Measurements from ENCODE around the gene CGNL1. TPM values are rescaled to one million over a fixed set of nuclear protein-coding genes. Genes with fewer than 3 reads are reported as not detected.

Gene CGNL1
- total RNA-seq, 2 donors from 2014 or later, result not detected

- Mint-ChIP-seq H3K27ac (no peak overlapping the region), H3K4me3 (no peak overlapping the region), H3K4me1 (peaks cover 15% of the 10 kb centered on the region), H3K27me3 (peaks cover 42% of the 10 kb centered on the region), H3K36me3 (ENCODE audit: low read depth) (peaks cover 2% of the 10 kb centered on the region)
- no peaks in the 10 kb centered on the region for H3K9me3 ChIP-seq (ENCODE audit: control insufficient read depth, low read length, poor library complexity, severe bottlenecking)
- ATAC-seq (no peak), DNase-seq (no peak)
Observed at GRCh38 chr15:57589281-57589680, 213.0 kb downstream of the CGNL1 start.

- no peak for ATAC-seq
- H3K4me3 Mint-ChIP-seq, result no peak overlapping the region
- no peak overlapping the region for H3K27ac Mint-ChIP-seq
- peaks cover 15% of the 10 kb centered on the region for H3K4me1 Mint-ChIP-seq
- peaks cover 42% of the 10 kb centered on the region for H3K27me3 Mint-ChIP-seq
- no peaks in the 10 kb centered on the region for H3K9me3 ChIP-seq (ENCODE audit: control insufficient read depth, low read length, poor library complexity, severe bottlenecking)
- DNase-seq, result no peak
- H3K36me3 Mint-ChIP-seq (ENCODE audit: low read depth), result peaks cover 2% of the 10 kb centered on the region
Observed at GRCh38 chr15:57589754-57590153, 213.4 kb downstream of the CGNL1 start.

DNA sequence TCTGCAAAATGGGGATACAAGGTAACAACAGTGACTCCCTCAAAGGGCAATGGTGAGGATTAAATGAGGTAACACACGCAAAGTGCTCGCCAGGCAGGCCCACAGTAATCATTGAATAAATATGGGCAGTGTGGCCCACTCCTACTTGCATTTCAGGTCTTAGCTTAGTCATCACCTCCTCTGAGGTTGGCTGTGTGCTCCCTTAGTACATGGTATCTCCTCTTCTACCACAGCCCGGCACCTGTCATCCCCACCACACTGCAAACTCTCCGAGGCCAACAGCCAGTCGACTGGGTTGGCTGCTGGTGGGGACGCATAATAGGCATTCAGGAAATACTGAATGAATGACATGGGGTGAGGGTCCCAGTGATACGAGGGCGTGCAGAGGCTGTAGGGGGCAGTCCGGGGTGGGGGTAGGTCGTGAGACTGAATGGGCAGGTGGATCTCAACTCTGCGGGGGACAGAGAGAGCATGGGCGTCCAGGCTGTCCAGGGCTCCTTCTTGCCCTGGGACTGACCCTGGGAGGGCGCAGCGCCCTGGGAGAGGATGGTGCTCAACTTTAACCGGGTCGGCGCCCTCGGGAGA, 215.0 kb downstream of the CGNL1 start:
- no peak for DNase-seq
- no peak for ATAC-seq
- Mint-ChIP-seq H3K36me3 (ENCODE audit: low read depth) (peaks cover 2% of the 10 kb centered on the region), H3K4me1 (peaks cover 15% of the 10 kb centered on the region), H3K27ac (no peak overlapping the region), H3K4me3 (peak overlapping the region; percentile 55), H3K27me3 (peaks cover 55% of the 10 kb centered on the region)
- H3K9me3 ChIP-seq (ENCODE audit: control insufficient read depth, low read length, poor library complexity, severe bottlenecking), result no peaks in the 10 kb centered on the region

- peak within 1 kb of the TSS; percentile 73 for H3K4me3 Mint-ChIP-seq
- H3K9me3 ChIP-seq (ENCODE audit: control insufficient read depth, low read length, poor library complexity, severe bottlenecking), result no peaks in the 10 kb centered on the region
- peaks cover 60% of the 10 kb centered on the region for H3K27me3 Mint-ChIP-seq
- H3K4me1 Mint-ChIP-seq, result peaks cover 17% of the 10 kb centered on the region
- DNase-seq (peak; percentile 12 to 17 (median 15)), ATAC-seq (peak; percentile 84)
- peaks cover 2% of the 10 kb centered on the region for H3K36me3 Mint-ChIP-seq (ENCODE audit: low read depth)
- H3K27ac Mint-ChIP-seq, result no peak within 1 kb of the TSS
Observed at GRCh38 chr15:57591822-57592367, 215.6 kb downstream of the CGNL1 start, which contains the start of gene MYZAP. Gene MYZAP, plus strand, starts transcription at chr15:57591904. Its CDS starts 131 bp downstream, at chr15:57592035.

DNA sequence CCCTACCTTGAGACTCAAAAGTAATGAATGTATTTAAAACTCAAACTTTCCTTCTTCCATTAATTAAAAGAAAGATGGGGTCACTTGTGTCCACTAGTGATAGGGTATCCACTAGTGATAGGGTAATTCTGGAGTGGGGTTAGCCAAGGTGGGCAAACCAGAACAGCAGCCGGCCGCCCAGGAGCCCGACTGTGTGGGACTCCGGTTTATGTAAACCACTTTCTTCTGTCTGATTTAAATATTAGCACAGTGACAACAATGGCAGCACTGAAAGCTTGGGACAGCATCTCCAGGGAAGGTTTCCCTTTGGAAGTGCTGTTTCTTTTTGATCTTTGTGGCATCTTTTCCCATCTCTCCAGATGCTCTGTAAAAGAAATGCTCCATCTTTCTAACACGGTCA, 216.1 kb downstream of the CGNL1 start:
- H3K9me3 ChIP-seq (ENCODE audit: control insufficient read depth, low read length, poor library complexity, severe bottlenecking), result no peaks in the 10 kb centered on the region
- H3K27ac Mint-ChIP-seq, result no peak overlapping the region
- peaks cover 2% of the 10 kb centered on the region for H3K36me3 Mint-ChIP-seq (ENCODE audit: low read depth)
- H3K4me1 Mint-ChIP-seq, result peaks cover 13% of the 10 kb centered on the region
- peak overlapping the region; percentile 73 for H3K4me3 Mint-ChIP-seq
- H3K27me3 Mint-ChIP-seq, result peaks cover 61% of the 10 kb centered on the region
- DNase-seq, result no peak
- ATAC-seq, result no peak

DNA sequence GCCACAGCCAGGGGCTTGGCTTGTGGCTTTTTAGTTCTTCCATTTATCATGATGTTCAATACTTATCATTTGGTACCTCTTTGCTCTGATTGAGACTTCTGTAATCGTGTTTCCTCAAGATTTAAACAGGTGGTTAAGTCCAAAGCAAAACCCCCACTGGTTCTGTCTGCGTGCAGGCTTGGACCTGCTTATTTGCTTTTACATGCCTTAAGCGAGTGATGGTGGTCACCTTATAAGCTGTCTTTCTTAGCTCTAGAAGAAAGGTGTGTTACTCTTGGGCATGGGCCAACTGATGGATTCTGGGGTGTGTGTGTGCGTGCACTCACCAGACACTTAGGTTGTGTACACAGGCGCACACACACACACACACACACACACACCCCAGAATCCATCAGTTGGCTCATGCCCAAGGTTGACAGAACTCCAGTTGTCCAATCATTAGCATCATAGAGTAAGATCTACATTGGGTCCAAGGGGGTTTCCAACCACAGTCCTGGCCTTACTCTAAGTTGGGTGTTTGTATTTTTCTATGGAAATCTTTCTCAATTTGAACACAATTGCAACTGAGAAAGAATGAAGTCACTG, 216.6 kb downstream of the CGNL1 start:
- DNase-seq, result no peak
- Mint-ChIP-seq H3K4me1 (peaks cover 9% of the 10 kb centered on the region), H3K27me3 (peaks cover 61% of the 10 kb centered on the region), H3K27ac (no peak overlapping the region), H3K4me3 (peak overlapping the region; percentile 73), H3K36me3 (ENCODE audit: low read depth) (peaks cover 2% of the 10 kb centered on the region)
- ATAC-seq, result no peak
- H3K9me3 ChIP-seq (ENCODE audit: control insufficient read depth, low read length, poor library complexity, severe bottlenecking), result no peaks in the 10 kb centered on the region

- peaks cover 2% of the 10 kb centered on the region for H3K36me3 Mint-ChIP-seq (ENCODE audit: low read depth)
- H3K27ac Mint-ChIP-seq, result no peak overlapping the region
- peaks cover 9% of the 10 kb centered on the region for H3K4me1 Mint-ChIP-seq
- no peak for ATAC-seq
- H3K9me3 ChIP-seq (ENCODE audit: control insufficient read depth, low read length, poor library complexity, severe bottlenecking), result no peaks in the 10 kb centered on the region
- no peak for DNase-seq
- no peak overlapping the region for H3K4me3 Mint-ChIP-seq
- peaks cover 65% of the 10 kb centered on the region for H3K27me3 Mint-ChIP-seq
Observed at GRCh38 chr15:57594479-57594878, 218.2 kb downstream of the CGNL1 start.

GRCh38 chr15:57595011-57595866, 218.9 kb downstream of the CGNL1 start:
- Mint-ChIP-seq H3K36me3 (ENCODE audit: low read depth) (peaks cover 2% of the 10 kb centered on the region), H3K27ac (no peak overlapping the region), H3K4me1 (peaks cover 6% of the 10 kb centered on the region), H3K4me3 (no peak overlapping the region), H3K27me3 (peaks cover 58% of the 10 kb centered on the region)
- ATAC-seq, result no peak
- no peak for DNase-seq
- H3K9me3 ChIP-seq (ENCODE audit: control insufficient read depth, low read length, poor library complexity, severe bottlenecking), result no peaks in the 10 kb centered on the region

GRCh38 chr15:57596301-57596855, 220.1 kb downstream of the CGNL1 start:
- ATAC-seq (no peak), DNase-seq (no peak)
- H3K27ac Mint-ChIP-seq, result no peak overlapping the region
- peaks cover 4% of the 10 kb centered on the region for H3K4me1 Mint-ChIP-seq
- no peaks in the 10 kb centered on the region for H3K9me3 ChIP-seq (ENCODE audit: control insufficient read depth, low read length, poor library complexity, severe bottlenecking)
- H3K27me3 Mint-ChIP-seq, result peaks cover 51% of the 10 kb centered on the region
- no peak overlapping the region for H3K4me3 Mint-ChIP-seq
- peaks cover 2% of the 10 kb centered on the region for H3K36me3 Mint-ChIP-seq (ENCODE audit: low read depth)

- Mint-ChIP-seq H3K4me3 (no peak overlapping the region), H3K27me3 (peaks cover 52% of the 10 kb centered on the region), H3K36me3 (ENCODE audit: low read depth) (peaks cover 2% of the 10 kb centered on the region), H3K27ac (no peak overlapping the region), H3K4me1 (peaks cover 2% of the 10 kb centered on the region)
- no peak for ATAC-seq
- H3K9me3 ChIP-seq (ENCODE audit: control insufficient read depth, low read length, poor library complexity, severe bottlenecking), result no peaks in the 10 kb centered on the region
- DNase-seq, result no peak
Observed at GRCh38 chr15:57596978-57597377, 220.7 kb downstream of the CGNL1 start.

DNA sequence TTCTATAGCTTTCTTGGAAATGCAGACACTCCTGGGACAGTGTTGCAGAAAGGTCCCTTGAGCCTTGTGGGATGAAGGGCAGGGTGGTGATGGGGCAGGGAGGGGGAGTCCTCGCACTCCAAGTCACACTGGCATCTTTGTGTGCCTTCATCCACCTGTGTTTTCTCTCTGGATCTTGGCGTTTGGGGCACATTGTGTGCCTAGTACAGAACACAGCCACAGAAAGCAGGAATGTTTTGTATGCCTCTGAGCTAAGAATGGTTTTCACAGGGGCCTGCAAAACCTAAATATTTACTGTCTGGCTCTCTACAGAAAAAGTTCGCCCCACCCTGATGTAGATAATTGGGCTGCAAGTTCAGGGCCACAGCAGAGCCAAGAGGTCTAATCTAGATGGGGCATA, 221.1 kb downstream of the CGNL1 start:
- H3K9me3 ChIP-seq (ENCODE audit: control insufficient read depth, low read length, poor library complexity, severe bottlenecking), result no peaks in the 10 kb centered on the region
- Mint-ChIP-seq H3K27ac (no peak overlapping the region), H3K4me1 (peaks cover 2% of the 10 kb centered on the region), H3K27me3 (peaks cover 52% of the 10 kb centered on the region), H3K4me3 (no peak overlapping the region), H3K36me3 (ENCODE audit: low read depth) (peaks cover 2% of the 10 kb centered on the region)
- no peak for DNase-seq
- no peak for ATAC-seq

DNA sequence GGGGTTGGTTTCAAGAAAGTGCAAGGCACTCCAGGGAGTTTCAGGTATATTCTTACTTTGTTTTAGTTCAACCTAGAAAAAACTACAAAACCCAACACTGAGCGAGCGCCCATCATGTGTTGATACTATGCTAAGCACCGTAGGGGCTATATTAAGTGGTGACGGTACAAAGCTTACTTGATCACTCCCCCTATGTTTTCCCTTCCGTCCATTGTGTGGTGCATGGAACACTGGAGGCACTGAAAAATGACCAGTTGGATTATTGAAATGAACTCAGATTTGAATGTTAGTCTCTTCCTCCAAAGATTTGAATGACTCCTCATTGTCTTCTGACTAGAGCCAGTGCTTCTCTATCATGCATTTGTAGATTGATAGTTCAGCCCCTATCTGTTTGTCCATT, 222.0 kb downstream of the CGNL1 start:
- ATAC-seq (no peak), DNase-seq (no peak)
- Mint-ChIP-seq H3K4me1 (peaks cover 2% of the 10 kb centered on the region), H3K4me3 (no peak overlapping the region), H3K36me3 (ENCODE audit: low read depth) (no peaks in the 10 kb centered on the region), H3K27me3 (peaks cover 51% of the 10 kb centered on the region), H3K27ac (no peak overlapping the region)
- H3K9me3 ChIP-seq (ENCODE audit: control insufficient read depth, low read length, poor library complexity, severe bottlenecking), result no peaks in the 10 kb centered on the region

- Mint-ChIP-seq H3K27me3 (peaks cover 54% of the 10 kb centered on the region), H3K27ac (no peak overlapping the region)
- ATAC-seq, result no peak
Observed at GRCh38 chr15:57599296-57599810, 223.0 kb downstream of the CGNL1 start.

More at GRCh38 chr15:57599296-57599810, 223.0 kb downstream of the CGNL1 start:
- Mint-ChIP-seq H3K4me1 (peaks cover 2% of the 10 kb centered on the region), H3K4me3 (no peak overlapping the region), H3K36me3 (ENCODE audit: low read depth) (no peaks in the 10 kb centered on the region)
- DNase-seq, result no peak
- no peaks in the 10 kb centered on the region for H3K9me3 ChIP-seq (ENCODE audit: control insufficient read depth, low read length, poor library complexity, severe bottlenecking)
